ENCODE data around the gene PLA2G7. TPM values are rescaled to one million over a fixed set of nuclear protein-coding genes. Genes with fewer than 3 reads are reported as not detected.
A peak's percentile ranks its signal among the peaks of the same experiment; 100 is the strongest.

The PLA2G7 gene
- total and polyA plus RNA-seq, 2 donors (not counting 3 experiments of a cell fraction or from before 2014, with no cell fraction given), result not detected

DNA sequence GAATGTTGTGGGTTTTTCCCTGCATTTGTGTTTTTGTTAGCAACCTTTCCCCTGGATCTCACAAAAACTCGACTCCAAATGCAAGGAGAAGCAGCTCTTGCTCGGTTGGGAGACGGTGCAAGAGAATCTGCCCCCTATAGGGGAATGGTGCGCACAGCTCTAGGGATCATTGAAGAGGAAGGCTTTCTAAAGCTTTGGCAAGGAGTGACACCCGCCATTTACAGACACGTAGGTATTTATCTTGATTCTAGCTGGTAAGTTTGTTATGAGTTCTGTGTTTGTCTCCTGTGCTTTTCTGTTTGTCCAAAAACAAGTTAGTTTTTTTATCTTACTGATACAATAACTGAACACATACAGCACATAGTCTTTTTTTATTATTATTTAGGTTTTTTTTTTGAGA lies 79.4 kb downstream of the PLA2G7 start:
- DNase-seq (ENCODE audit: low read depth, low spot score), result no peak
- no peak overlapping the region for H2AFZ ChIP-seq (ENCODE audit: low read depth, low read length)
- intact Hi-C loops (cut with micrococcal nuclease) (no loop called here), dilution Hi-C loops (cut with MboI; ENCODE audit: extremely low pct_ligation_motif_present, low sequenced_read_pairs) (no loop called here)
- POLR2A ChIA-PET, result no interaction called here
- no peak overlapping the region for H3K9ac ChIP-seq (replicated peaks; ENCODE audit: extremely low read depth, insufficient read depth, low read length)
- H3K36me3 ChIP-seq (ENCODE audit: control insufficient read depth in 2 of 2, extremely low read depth in 1 of 2, insufficient read depth in 2 of 2, low read length in 2 of 2), result no peaks in the 10 kb centered on the region
- H3K79me2 ChIP-seq (ENCODE audit: control insufficient read depth, insufficient read depth, low read length), result no peaks in the 10 kb centered on the region
- no peak for FAIRE-seq
- H3K4me1 ChIP-seq (ENCODE audit: control insufficient read depth, extremely low read depth, insufficient read depth, low read length), result peaks cover 5% of the 10 kb centered on the region
- H3K9me1 ChIP-seq (replicated peaks; ENCODE audit: control insufficient read depth, extremely low read depth, insufficient read depth, low read length), result no peaks in the 10 kb centered on the region
- CTCF ChIA-PET, result interaction anchor here (0.8 to 2.5 kb wide), 6 partner anchors 9 to 566 kb away, joined by 3 to 9 read pairs (median 5); no protein-coding TSS in a partner anchor
- no TSS peak for BruUV-seq (replicated peaks)
- H3K9me3 ChIP-seq (replicated peaks; ENCODE audit: control insufficient read depth, insufficient read depth, low read length), result no peaks in the 10 kb centered on the region
- TF ChIP-seq, protein P1, sequence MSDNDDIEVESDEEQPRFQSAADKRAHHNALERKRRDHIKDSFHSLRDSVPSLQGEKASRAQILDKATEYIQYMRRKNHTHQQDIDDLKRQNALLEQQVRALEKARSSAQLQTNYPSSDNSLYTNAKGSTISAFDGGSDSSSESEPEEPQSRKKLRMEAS (IDR thresholded peaks at IDR 0.05; ENCODE audit: insufficient read depth, insufficient read length), result no peak
- TF ChIP-seq MYC (IDR thresholded peaks at IDR 0.05; ENCODE audit: low read depth, low read length), result no peak
- TF ChIP-seq, protein P2, sequence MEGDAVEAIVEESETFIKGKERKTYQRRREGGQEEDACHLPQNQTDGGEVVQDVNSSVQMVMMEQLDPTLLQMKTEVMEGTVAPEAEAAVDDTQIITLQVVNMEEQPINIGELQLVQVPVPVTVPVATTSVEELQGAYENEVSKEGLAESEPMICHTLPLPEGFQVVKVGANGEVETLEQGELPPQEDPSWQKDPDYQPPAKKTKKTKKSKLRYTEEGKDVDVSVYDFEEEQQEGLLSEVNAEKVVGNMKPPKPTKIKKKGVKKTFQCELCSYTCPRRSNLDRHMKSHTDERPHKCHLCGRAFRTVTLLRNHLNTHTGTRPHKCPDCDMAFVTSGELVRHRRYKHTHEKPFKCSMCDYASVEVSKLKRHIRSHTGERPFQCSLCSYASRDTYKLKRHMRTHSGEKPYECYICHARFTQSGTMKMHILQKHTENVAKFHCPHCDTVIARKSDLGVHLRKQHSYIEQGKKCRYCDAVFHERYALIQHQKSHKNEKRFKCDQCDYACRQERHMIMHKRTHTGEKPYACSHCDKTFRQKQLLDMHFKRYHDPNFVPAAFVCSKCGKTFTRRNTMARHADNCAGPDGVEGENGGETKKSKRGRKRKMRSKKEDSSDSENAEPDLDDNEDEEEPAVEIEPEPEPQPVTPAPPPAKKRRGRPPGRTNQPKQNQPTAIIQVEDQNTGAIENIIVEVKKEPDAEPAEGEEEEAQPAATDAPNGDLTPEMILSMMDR (IDR thresholded peaks at IDR 0.05; ENCODE audit: extremely low read depth in 1 of 2, insufficient read depth in 1 of 2, low read depth in 1 of 2, low read length in 2 of 2), result peak in 1 of 2 donors; percentile 37
- no peak for TF ChIP-seq FOS (IDR thresholded peaks at IDR 0.05; ENCODE audit: borderline replicate concordance, insufficient read depth, low read length)
- no peak for TF ChIP-seq GATA2 (IDR thresholded peaks at IDR 0.05; ENCODE audit: insufficient read depth, insufficient read length, low read depth, low read length)
- TF ChIP-seq JUN (IDR thresholded peaks at IDR 0.05; ENCODE audit: borderline replicate concordance, insufficient read depth, insufficient read length, low read depth), result no peak
- TF ChIP-seq POLR2A (IDR thresholded peaks at IDR 0.05; ENCODE audit: low read depth, low read length), result no peak
- H3K27me3 ChIP-seq (ENCODE audit: control insufficient read depth in 2 of 2, insufficient read depth in 2 of 2, low read length in 2 of 2), result peaks cover 0 to 2% of the 10 kb centered on the region in 2 experiments
- no peak overlapping the region for H3K4me3 ChIP-seq (replicated peaks in 1 of 3; ENCODE audit: insufficient read depth in 1 of 3, low read depth in 1 of 3, low read length in 3 of 3)
- no peaks in the 10 kb centered on the region for H4K20me1 ChIP-seq (replicated peaks; ENCODE audit: control insufficient read depth, extremely low read depth, insufficient read depth, low read length)
- no peak overlapping the region for H3K27ac ChIP-seq (ENCODE audit: insufficient read depth, low read depth, low read length)
- H3K4me2 ChIP-seq (ENCODE audit: insufficient read depth, low read length), result no peak overlapping the region

Other genes starting within 250 kb of the PLA2G7 start
- 0.33 and 0.46 TPM in 2 replicates for gene RCAN2, start 243.9 kb downstream of the PLA2G7 start, total RNA-seq
- 0.07 and 0.13 TPM in 2 replicates for gene RCAN2, start 243.9 kb downstream of the PLA2G7 start, polyA plus RNA-seq
- not detected in 2 replicates for gene CYP39A1, start 82.6 kb downstream of the PLA2G7 start, total RNA-seq
- gene CYP39A1, start 82.6 kb downstream of the PLA2G7 start, polyA plus RNA-seq, result not detected in 2 replicates
- 3.4 and 4.0 TPM in 2 replicates for gene SLC25A27, start 82.4 kb downstream of the PLA2G7 start, total RNA-seq
- 1.6 and 3.3 TPM in 2 replicates for gene SLC25A27, start 82.4 kb downstream of the PLA2G7 start, polyA plus RNA-seq
- 0.05 TPM in 1 of 2 replicates, not detected in the other for gene TDRD6, start 47.5 kb downstream of the PLA2G7 start, total RNA-seq
- under 0.01 and 0.13 TPM in 2 replicates for gene TDRD6, start 47.5 kb downstream of the PLA2G7 start, polyA plus RNA-seq
- not detected in 2 replicates for gene ANKRD66, start 11.6 kb upstream of the PLA2G7 start, total RNA-seq
- not detected in 2 replicates for gene ANKRD66, start 11.6 kb upstream of the PLA2G7 start, polyA plus RNA-seq
- gene MEP1A, start 58.0 kb upstream of the PLA2G7 start, total RNA-seq, result not detected in 2 replicates
- not detected in 2 replicates for gene MEP1A, start 58.0 kb upstream of the PLA2G7 start, polyA plus RNA-seq
- 37.9 and 50.0 TPM in 2 replicates for gene ADGRF5, start 186.6 kb upstream of the PLA2G7 start, total RNA-seq
- 21.9 and 26.3 TPM in 2 replicates for gene ADGRF5, start 186.6 kb upstream of the PLA2G7 start, polyA plus RNA-seq

All from endothelial cell of umbilical vein (primary cell).